IPS DF 6.9 (cell line): ENCODE measurements around the gene CACNA2D3.

Source experiments
- DNase-seq: peaks from one replicate; pipeline ENCODE4 v3.0.0-alpha.2; 2013; ENCODE audit warnings: low read depth, low spot score
- H3K27ac ChIP-seq: one replicate; pipeline ENCODE4 v1.5.1; 2013; ENCODE audit warnings: low read length, control low read depth
- H3K27me3 ChIP-seq: 2 replicates; pipeline ENCODE4 v1.6.1; 2013; ENCODE audit warnings: mild to moderate bottlenecking, low read length; ENCODE audit not compliant: control insufficient read depth, insufficient read depth
- H3K36me3 ChIP-seq: 2 replicates; pipeline ENCODE4 v1.6.1; 2013; ENCODE audit warnings: low read length; ENCODE audit not compliant: control insufficient read depth, insufficient read depth
- H3K4me1 ChIP-seq: 2 replicates; pipeline ENCODE4 v1.6.1; 2013; ENCODE audit warnings: low read length; ENCODE audit not compliant: control insufficient read depth, insufficient read depth
- H3K4me3 ChIP-seq: 2 replicates; pipeline ENCODE4 v1.5.1; 2013; ENCODE audit warnings: mild to moderate bottlenecking, low read length
- H3K9me3 ChIP-seq: 2 replicates; pipeline ENCODE4 v1.6.1; 2013; ENCODE audit warnings: low read length, inconsistent platforms; ENCODE audit not compliant: control insufficient read depth, insufficient read depth
- WGBS: extraction: QIAGEN DNeasy Blood & Tissue Kit; methylation state at CpG from one replicate; pipeline ENCODE4 v1.1.7; 2013; ENCODE audit warnings: mixed read lengths, missing lambda C conversion rate; ENCODE audit not compliant: insufficient read length, insufficient coverage; 5-methylcytosine and 5-hydroxymethylcytosine counted together

The CACNA2D3 gene

DNA sequence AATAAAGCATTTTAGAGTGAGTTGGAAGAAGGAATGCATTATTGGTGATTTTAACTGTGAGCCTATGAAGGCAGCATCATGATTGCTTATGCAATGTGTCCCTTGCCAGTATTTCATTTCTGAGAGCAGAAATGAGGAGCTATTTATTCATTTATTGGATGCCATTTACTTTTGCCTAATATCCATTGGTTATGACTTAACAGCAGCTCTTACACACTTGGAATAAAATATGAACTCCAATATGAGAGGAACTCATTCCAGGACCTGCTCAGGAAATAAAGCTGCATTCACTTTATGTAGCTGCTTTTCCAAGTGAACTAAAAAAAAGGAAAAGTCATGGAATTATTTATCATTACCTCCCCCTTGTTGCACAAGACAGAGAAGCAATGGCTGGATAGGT is 525.4 kb downstream of the CACNA2D3 start:
- Histone ChIP-seq H3K9me3 (no peaks in the 10 kb centered on the region), H3K4me1 (peaks cover 2% of the 10 kb centered on the region; the same call in 1 of the 2 replicates), H3K27ac (no peak overlapping the region), H3K27me3 (no peaks in the 10 kb centered on the region), H3K36me3 (no peaks in the 10 kb centered on the region), H3K4me3 (no peak overlapping the region)
- DNase-seq, result no peak

- H3K27ac ChIP-seq, result no peak overlapping the region
Observed at GRCh38 chr3:54649551-54649950, 527.2 kb downstream of the CACNA2D3 start.

GRCh38 chr3:54653456-54654195 is 531.3 kb downstream of the CACNA2D3 start:
- no peak overlapping the region for H3K27ac ChIP-seq
- no peaks in the 10 kb centered on the region for H3K27me3 ChIP-seq
- no peaks in the 10 kb centered on the region for H3K9me3 ChIP-seq
- peaks cover under 1% of the 10 kb centered on the region; the same call in 1 of the 2 replicates for H3K4me1 ChIP-seq
- no peaks in the 10 kb centered on the region for H3K36me3 ChIP-seq
- no CpG with 5 or more reads among the region's 6 CpGs for WGBS
- H3K4me3 ChIP-seq, result no peak overlapping the region
- DNase-seq, result no peak

More at GRCh38 chr3:54649551-54649950, 527.2 kb downstream of the CACNA2D3 start:
- Histone ChIP-seq H3K27me3 (no peaks in the 10 kb centered on the region), H3K36me3 (no peaks in the 10 kb centered on the region), H3K4me1 (no peaks in the 10 kb centered on the region), H3K9me3 (no peaks in the 10 kb centered on the region), H3K4me3 (no peak overlapping the region)
- DNase-seq, result no peak

DNA sequence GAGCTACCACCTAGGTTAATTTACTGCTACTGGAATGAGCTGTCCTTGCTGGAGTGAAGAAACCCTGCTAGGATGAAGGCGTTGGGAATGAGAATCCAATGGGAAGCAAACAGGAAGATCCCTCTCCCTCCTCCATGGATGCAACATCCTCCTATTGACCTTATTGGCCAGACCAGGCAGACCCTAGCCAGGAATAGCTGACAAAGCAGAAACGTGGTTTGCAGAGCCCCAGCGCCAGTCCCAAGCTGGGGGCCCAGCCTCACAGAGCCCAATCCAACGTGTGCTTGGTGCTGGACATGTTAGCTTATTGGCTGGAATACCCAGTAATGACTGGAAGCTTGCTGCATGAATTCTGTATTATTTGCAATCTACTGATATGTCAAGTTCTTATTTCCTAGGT is 532.4 kb downstream of the CACNA2D3 start:
- H3K9me3 ChIP-seq, result no peaks in the 10 kb centered on the region
- DNase-seq, result no peak
- no CpG with 5 or more reads among the region's 4 CpGs for WGBS
- peaks cover 1% of the 10 kb centered on the region; the same call in 1 of the 2 replicates for H3K4me1 ChIP-seq
- H3K27me3 ChIP-seq, result no peaks in the 10 kb centered on the region
- H3K4me3 ChIP-seq, result no peak overlapping the region
- no peak overlapping the region for H3K27ac ChIP-seq
- no peaks in the 10 kb centered on the region for H3K36me3 ChIP-seq

DNA sequence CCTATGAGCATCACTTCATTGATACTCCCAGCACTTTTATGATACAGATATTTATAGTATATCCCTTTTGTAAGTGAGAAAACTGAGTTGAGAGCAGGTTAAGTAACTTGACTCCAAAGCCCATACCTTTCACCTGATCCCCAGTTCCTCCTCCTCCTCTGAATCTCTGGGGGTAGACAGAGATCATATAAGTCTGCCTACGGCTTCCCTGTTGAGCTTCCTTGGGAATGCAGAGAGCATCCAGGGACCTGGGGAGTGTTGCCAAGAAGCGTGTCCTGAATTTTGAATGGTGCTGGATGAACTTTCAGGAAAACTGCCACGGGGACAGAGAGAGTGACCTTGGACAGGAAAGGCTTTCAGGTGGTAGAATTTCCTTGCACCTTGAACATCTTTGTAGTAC is 537.0 kb downstream of the CACNA2D3 start:
- 0 out of 2 replicates have a peak, but pooled peaks cover 3% of the 10 kb centered on the region for H3K27me3 ChIP-seq
- H3K4me3 ChIP-seq, result no peak overlapping the region
- H3K36me3 ChIP-seq, result no peaks in the 10 kb centered on the region
- no peak for DNase-seq
- no CpG with 5 or more reads among the region's 3 CpGs for WGBS
- peaks cover 1% of the 10 kb centered on the region; the same call in 1 of the 2 replicates for H3K4me1 ChIP-seq
- no peaks in the 10 kb centered on the region for H3K9me3 ChIP-seq
- no peak overlapping the region for H3K27ac ChIP-seq

GRCh38 chr3:54660714-54661132 is 538.4 kb downstream of the CACNA2D3 start:
- WGBS, result no CpG with 5 or more reads among the region's 9 CpGs
- Histone ChIP-seq H3K4me3 (no peak overlapping the region), H3K4me1 (peaks cover 1% of the 10 kb centered on the region; the same call in 1 of the 2 replicates), H3K27ac (no peak overlapping the region), H3K36me3 (no peaks in the 10 kb centered on the region), H3K9me3 (no peaks in the 10 kb centered on the region), H3K27me3 (0 out of 2 replicates have a peak, but pooled peaks cover 3% of the 10 kb centered on the region)
- DNase-seq, result no peak

DNA sequence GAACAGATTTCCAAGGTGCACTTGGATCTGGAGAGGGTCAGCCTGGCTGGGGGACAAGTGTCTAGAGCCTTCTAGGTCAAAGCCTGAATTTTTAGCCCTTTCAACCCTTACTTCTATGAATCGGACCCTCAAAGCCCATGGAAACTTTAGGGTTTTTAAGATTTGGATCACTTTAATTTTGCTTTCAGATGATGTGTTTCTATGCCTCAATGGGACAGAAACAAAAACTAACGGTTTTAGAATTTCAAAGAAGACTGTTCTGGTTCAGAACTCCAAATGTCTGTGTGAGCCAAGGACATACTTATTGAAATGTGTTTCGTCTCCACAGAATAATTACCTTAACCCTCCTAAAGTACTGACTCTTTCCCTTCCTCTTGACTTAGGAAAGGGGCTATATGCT is 538.8 kb downstream of the CACNA2D3 start:
- no CpG with 5 or more reads among the region's 3 CpGs for WGBS
- Histone ChIP-seq H3K9me3 (no peaks in the 10 kb centered on the region), H3K27ac (no peak overlapping the region), H3K4me3 (no peak overlapping the region), H3K27me3 (0 out of 2 replicates have a peak, but pooled peaks cover 3% of the 10 kb centered on the region), H3K36me3 (no peaks in the 10 kb centered on the region), H3K4me1 (peaks cover 1% of the 10 kb centered on the region; the same call in 1 of the 2 replicates)
- no peak for DNase-seq

GRCh38 chr3:54663501-54664011 is 541.2 kb downstream of the CACNA2D3 start:
- Histone ChIP-seq H3K4me1 (peaks cover 1% of the 10 kb centered on the region; the same call in 1 of the 2 replicates), H3K27ac (no peak overlapping the region), H3K27me3 (0 out of 2 replicates have a peak, but pooled peaks cover 3% of the 10 kb centered on the region), H3K9me3 (no peaks in the 10 kb centered on the region), H3K4me3 (no peak overlapping the region), H3K36me3 (no peaks in the 10 kb centered on the region)
- no CpG with 5 or more reads among the region's 4 CpGs for WGBS
- DNase-seq, result no peak

DNA sequence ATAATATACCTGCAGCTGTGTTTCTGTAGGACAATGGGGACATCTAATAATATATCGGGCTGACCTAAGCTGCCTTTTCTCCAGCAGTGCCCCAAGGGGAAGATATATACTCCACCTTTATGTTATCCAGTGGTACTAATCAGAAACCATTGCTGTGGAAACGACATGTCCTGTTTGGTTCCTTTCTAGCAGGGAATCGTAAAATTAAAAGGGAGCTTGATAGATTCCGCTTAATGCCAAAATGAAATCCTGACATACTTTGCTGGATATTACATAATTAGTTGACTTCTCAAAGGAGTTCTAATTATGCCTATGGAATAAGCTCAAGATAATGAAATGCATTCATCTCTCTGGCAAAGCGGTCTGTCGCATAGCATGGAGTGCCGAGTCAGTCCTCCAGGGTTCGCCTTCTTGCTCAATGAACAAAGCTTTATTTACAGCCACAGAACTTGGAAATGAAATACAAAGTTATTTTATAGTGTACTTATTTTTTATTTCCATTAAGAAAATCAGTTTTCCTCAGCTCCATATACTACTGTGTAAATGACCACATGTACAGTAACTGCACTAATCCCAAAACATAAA is 542.8 kb downstream of the CACNA2D3 start:
- peaks cover 2% of the 10 kb centered on the region; the same call in 1 of the 2 replicates for H3K4me1 ChIP-seq
- WGBS, result no CpG with 5 or more reads among the region's 8 CpGs
- H3K9me3 ChIP-seq, result no peaks in the 10 kb centered on the region
- H3K4me3 ChIP-seq, result no peak overlapping the region
- DNase-seq, result no peak
- H3K27ac ChIP-seq, result no peak overlapping the region
- 0 out of 2 replicates have a peak, but pooled peaks cover 3% of the 10 kb centered on the region for H3K27me3 ChIP-seq
- H3K36me3 ChIP-seq, result no peaks in the 10 kb centered on the region

DNA sequence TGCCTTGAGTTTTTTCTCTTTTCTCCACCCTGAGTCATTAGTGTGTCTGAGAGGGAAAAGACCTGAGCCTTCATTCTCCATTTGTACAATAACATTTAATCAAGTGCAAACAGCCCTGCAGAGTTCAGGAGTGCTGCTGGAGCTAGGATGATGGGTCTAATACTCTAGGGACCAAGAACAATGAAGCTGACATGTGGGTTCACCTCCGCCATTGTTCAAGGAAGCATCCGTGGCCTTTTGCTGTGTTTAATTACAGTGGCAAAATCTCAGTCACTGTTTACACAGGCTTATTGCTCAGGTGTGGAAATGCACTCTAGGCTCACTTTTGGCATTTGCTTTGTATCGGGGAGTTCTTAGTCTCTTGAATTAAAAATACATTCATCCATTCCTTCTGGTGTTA is 545.9 kb downstream of the CACNA2D3 start:
- H3K36me3 ChIP-seq, result no peaks in the 10 kb centered on the region
- DNase-seq, result no peak
- peaks cover 6% of the 10 kb centered on the region; the same call in 1 of the 2 replicates for H3K4me1 ChIP-seq
- no peak overlapping the region for H3K27ac ChIP-seq
- H3K9me3 ChIP-seq, result no peaks in the 10 kb centered on the region
- WGBS, result no CpG with 5 or more reads among the region's 3 CpGs
- H3K27me3 ChIP-seq, result 0 out of 2 replicates have a peak, but pooled peaks cover 3% of the 10 kb centered on the region
- H3K4me3 ChIP-seq, result no peak overlapping the region
